ENCODE measurements around the gene FKBP11.

DNA sequence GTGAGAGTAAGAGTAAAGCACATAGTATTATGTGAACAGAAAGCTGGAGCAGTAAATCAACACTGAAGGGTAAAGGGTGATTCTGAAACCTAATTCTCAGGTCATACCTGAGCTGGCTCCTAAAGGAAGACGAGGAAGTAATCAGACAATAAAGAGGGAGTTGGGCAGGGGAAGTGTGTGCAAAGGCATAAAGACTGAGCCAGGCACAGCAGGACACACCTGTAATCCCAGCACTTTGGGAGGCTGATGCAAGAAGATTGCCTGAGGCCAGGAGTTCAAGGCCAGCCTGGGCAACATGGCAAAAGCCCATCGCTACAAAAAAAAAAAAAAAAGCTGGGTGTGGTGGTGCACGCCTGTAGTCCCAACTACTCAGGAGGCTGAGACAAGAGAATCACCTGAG lies 22.4 kb upstream of the FKBP11 start:
- TF ChIP-seq, protein P1, sequence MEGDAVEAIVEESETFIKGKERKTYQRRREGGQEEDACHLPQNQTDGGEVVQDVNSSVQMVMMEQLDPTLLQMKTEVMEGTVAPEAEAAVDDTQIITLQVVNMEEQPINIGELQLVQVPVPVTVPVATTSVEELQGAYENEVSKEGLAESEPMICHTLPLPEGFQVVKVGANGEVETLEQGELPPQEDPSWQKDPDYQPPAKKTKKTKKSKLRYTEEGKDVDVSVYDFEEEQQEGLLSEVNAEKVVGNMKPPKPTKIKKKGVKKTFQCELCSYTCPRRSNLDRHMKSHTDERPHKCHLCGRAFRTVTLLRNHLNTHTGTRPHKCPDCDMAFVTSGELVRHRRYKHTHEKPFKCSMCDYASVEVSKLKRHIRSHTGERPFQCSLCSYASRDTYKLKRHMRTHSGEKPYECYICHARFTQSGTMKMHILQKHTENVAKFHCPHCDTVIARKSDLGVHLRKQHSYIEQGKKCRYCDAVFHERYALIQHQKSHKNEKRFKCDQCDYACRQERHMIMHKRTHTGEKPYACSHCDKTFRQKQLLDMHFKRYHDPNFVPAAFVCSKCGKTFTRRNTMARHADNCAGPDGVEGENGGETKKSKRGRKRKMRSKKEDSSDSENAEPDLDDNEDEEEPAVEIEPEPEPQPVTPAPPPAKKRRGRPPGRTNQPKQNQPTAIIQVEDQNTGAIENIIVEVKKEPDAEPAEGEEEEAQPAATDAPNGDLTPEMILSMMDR (conservative IDR thresholded peaks at IDR 0.05) = no peak
- TF ChIP-seq ZFX (IDR thresholded peaks at IDR 0.05) = no peak
